Measurements from ENCODE around the gene TIMM13.

TIMM13 gene

DNA sequence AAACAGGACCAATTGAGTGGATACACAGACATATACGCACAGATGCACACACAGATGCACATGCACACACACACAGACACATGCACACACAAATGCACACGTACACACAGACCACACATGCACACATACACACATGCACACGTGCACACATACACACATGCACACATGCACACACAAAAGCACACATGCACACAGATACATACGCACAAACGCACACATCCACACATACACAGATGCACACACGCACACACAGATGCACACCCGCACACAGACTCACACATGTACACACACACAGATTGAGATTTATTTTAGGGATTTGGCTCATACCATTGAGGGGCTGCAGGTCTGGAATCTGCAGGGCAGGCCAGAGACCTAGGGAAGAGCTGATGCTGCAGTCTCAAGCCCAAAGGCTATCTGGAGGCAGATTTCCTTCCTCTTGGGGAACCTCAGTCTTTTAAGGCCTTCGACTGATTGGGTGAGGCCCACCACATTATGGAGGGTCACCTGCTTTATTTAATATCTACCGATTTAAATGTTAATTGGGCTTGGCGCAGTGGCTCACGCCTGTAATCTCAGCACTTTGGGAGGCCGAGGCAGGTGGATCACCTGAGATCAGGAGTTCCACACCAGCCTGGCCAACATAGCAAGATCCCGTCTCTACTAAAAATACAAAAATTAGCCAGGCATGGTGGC, 44.7 kb downstream of the TIMM13 start:
- DNase-seq (ENCODE audit: low read depth in 2 of 2), result no peak

DNA sequence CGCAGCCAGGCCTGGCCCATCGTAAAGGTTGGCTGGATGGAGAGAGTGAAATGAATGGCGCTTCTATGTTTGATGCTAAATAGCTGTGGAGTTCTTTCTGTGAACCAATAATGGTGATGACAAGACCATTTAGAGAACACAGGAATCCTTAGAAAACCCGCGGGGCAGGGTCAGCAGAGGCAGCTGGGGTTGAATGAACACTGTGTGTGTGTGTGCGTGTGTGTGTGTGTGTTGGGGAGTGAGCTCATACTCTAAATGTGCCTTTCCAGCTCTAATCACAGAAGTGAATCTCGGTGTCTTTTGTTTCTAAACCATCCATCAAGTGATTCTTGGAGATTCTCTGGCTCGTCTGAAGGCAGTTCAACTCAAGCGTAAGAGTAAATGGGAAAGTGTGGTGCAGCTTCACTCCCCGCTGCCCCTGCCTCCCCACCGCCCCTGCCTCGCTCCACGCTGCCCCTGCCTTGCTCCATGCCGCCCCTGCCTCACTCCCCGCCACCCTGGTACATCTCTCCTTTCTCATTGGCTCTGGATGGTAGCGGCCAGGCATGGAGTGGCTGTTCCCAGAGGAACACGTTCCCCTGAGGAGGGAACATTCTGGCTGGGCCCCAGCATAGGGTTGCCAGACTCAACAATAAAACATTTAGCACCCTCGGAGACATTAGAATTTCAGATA, 46.1 kb downstream of the TIMM13 start:
- no peak for DNase-seq (ENCODE audit: low read depth in 2 of 2)

DNA sequence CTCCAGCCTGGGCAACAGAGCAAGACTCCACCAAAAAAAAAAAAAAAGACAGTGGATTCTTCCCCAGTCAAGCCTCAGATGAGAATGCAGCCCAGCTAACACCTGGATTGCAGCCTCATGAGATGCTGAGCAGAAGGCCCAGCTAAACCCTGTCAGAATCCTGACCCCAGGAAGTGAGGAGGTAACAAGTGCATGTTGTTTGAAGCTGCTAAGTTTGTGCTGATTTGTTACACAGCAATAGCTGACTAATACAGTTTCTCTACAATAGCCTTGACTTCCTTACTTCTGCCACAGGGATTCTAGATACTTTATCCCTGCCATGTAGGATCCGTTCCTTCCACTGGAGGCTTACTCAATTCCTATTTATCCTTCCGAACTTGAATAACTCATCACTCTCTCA, 46.8 kb downstream of the TIMM13 start:
- no peak for DNase-seq (ENCODE audit: low read depth in 2 of 2)

DNA sequence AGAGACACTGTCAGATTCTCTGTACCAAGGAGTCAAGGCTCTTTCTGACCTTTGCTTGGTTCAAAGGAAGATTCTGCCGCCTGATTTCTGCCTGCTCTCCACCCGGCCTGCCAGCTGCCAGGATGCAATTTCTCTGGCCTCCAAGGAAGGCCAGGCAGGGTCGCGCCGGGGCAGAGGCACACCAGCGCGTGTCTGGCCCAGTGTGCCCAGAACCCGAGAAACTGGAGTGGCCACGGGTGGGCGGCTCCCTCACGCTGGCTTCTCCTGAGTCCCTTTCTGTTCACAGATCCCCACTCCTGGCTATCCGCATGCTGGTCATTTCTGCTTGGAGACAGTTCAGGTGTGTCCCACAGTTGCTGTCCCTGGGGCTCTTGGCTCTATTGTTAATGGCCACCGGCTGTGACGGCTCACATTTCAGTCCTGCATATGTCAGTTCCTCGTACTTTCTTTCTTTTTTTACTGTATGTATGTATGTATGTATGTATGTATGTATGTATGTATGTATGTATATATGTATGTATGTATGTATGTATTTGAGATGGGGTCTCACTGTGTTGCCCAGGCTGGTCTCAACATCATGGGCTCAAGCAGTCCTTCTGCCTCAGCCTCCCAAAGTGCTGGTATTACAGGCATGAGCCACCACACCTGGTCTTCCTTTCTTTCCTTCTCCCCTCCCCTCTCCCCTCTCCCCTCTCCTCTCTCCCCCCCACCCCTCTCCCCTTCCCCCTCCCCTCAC, 50.4 kb downstream of the TIMM13 start:
- DNase-seq (ENCODE audit: low read depth in 2 of 2), result no peak

Measured in stimulated activated CD4-positive, alpha-beta T cell treated with anti-CD3 and anti-CD28 coated beads, Interleukin-1b, Interleukin-23, amount 100 ng/mL, for 4 hours (primary cell).